ENCODE data around the gene HAO2.
A peak's percentile ranks its signal among the peaks of the same experiment; 100 is the strongest.

The HAO2 gene

DNA sequence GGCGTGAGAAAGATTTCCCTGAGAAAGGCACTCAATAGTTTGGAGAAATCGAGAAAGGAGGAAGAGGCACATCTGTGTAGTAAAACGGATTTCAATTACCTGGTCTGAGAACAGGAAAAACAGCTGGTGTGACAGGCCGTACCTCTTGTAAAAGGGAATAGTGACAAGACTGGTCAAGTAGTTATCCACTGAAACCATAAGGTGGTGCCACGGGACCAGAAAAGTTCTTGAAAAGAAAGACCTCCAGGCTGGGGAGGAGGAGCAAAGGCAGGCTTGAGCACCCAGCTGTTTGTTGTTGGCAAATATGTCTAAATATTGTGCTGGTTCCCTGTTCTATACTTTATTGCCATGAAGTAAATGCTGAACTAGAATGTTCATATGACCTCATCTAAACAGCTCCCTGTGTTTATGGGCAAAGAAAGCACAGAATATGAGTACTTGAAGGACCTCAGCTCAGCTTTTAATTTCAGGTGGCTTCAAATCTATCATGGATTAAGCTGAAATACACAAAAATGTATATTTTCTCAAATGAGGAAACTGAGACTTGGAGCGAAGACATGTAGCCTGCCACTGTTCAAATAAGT, 4.0 kb downstream of the HAO2 start:
- Histone ChIP-seq H3K9ac (ENCODE audit: low read depth, low read length, poor library complexity) (no peak overlapping the region), H3K9me3 (replicated peaks in 1 of 2; ENCODE audit: control insufficient read depth in 2 of 2, insufficient read depth in 1 of 2, low read depth in 1 of 2, low read length in 2 of 2) (no peaks in the 10 kb centered on the region), H3K36me3 (replicated peaks in 1 of 2; ENCODE audit: control insufficient read depth in 2 of 2, insufficient read depth in 2 of 2, low read length in 2 of 2) (no peaks in the 10 kb centered on the region), H4K91ac (ENCODE audit: low read depth, low read length, poor library complexity) (no peak overlapping the region), H2BK5ac (ENCODE audit: low read length) (no peak overlapping the region), H2BK15ac (ENCODE audit: low read length) (no peak overlapping the region), H2BK12ac (ENCODE audit: low read length) (no peak overlapping the region), H3K23ac (ENCODE audit: low read depth, low read length, poor library complexity) (no peak overlapping the region), H2AK5ac (ENCODE audit: low read depth, low read length) (no peak overlapping the region), H2BK120ac (ENCODE audit: low read depth, low read length) (no peak overlapping the region), H3K18ac (ENCODE audit: low read length) (no peak overlapping the region), H4K8ac (ENCODE audit: low read depth, low read length) (no peak overlapping the region), H3K4me3 (ENCODE audit: low read length in 2 of 2) (no peak overlapping the region), H3K27me3 (ENCODE audit: control insufficient read depth in 3 of 3, insufficient read depth in 3 of 3, low read depth in 1 of 3, low read length in 3 of 3) (peaks cover 0 to 9% (median 0%) of the 10 kb centered on the region in 3 experiments), H3K79me1 (ENCODE audit: low read depth, low read length) (no peaks in the 10 kb centered on the region), H3K27ac (replicated peaks; ENCODE audit: low read length) (no peak overlapping the region), H3K4me1 (ENCODE audit: control insufficient read depth in 2 of 2, insufficient read depth in 1 of 2, low read depth in 1 of 2, low read length in 2 of 2) (no peaks in the 10 kb centered on the region), H3K4me2 (ENCODE audit: insufficient read depth, low read length, poor library complexity, severe bottlenecking) (no peak overlapping the region), H3K4ac (ENCODE audit: low read length) (no peak overlapping the region), H2AFZ (ENCODE audit: low read length) (no peak overlapping the region), H3K14ac (ENCODE audit: low read length) (no peak overlapping the region)
- 100% methylated on average over 1 of the region's 6 CpGs; no CpG with 5 or more reads in 1 of the 2 donors for WGBS, 2 donors (ENCODE audit: extremely low coverage in 2 of 2, insufficient read length in 2 of 2, insufficient replicate concordance in 1 of 2)
- DNase-seq (ENCODE audit: low spot score) = peak; percentile 37

GRCh38 chr1:119373465-119373864, 4.9 kb downstream of the HAO2 start:
- Histone ChIP-seq H3K4me2 (ENCODE audit: insufficient read depth, low read length, poor library complexity, severe bottlenecking) (no peak overlapping the region), H3K4me1 (ENCODE audit: control insufficient read depth in 2 of 2, insufficient read depth in 1 of 2, low read depth in 1 of 2, low read length in 2 of 2) (no peaks in the 10 kb centered on the region), H4K91ac (ENCODE audit: low read depth, low read length, poor library complexity) (no peak overlapping the region), H3K27me3 (ENCODE audit: control insufficient read depth in 3 of 3, insufficient read depth in 3 of 3, low read depth in 1 of 3, low read length in 3 of 3) (peaks cover 0 to 9% (median 0%) of the 10 kb centered on the region in 3 experiments), H3K79me1 (ENCODE audit: low read depth, low read length) (no peaks in the 10 kb centered on the region), H2AFZ (ENCODE audit: low read length) (no peak overlapping the region), H2AK5ac (ENCODE audit: low read depth, low read length) (no peak overlapping the region), H3K14ac (ENCODE audit: low read length) (no peak overlapping the region), H3K4me3 (ENCODE audit: low read length in 2 of 2) (no peak overlapping the region), H2BK12ac (ENCODE audit: low read length) (no peak overlapping the region), H3K27ac (replicated peaks; ENCODE audit: low read length) (no peak overlapping the region), H2BK120ac (ENCODE audit: low read depth, low read length) (no peak overlapping the region), H3K36me3 (replicated peaks in 1 of 2; ENCODE audit: control insufficient read depth in 2 of 2, insufficient read depth in 2 of 2, low read length in 2 of 2) (no peaks in the 10 kb centered on the region), H3K4ac (ENCODE audit: low read length) (no peak overlapping the region), H3K9me3 (replicated peaks in 1 of 2; ENCODE audit: control insufficient read depth in 2 of 2, insufficient read depth in 1 of 2, low read depth in 1 of 2, low read length in 2 of 2) (no peaks in the 10 kb centered on the region), H3K9ac (ENCODE audit: low read depth, low read length, poor library complexity) (no peak overlapping the region), H3K23ac (ENCODE audit: low read depth, low read length, poor library complexity) (no peak overlapping the region), H2BK15ac (ENCODE audit: low read length) (no peak overlapping the region), H4K8ac (ENCODE audit: low read depth, low read length) (no peak overlapping the region), H3K18ac (ENCODE audit: low read length) (no peak overlapping the region), H2BK5ac (ENCODE audit: low read length) (no peak overlapping the region)
- no peak for DNase-seq (ENCODE audit: low spot score)
- WGBS, 2 donors (ENCODE audit: extremely low coverage in 2 of 2, insufficient read length in 2 of 2, insufficient replicate concordance in 1 of 2) = no CpG with 5 or more reads among the region's 2 CpGs

DNA sequence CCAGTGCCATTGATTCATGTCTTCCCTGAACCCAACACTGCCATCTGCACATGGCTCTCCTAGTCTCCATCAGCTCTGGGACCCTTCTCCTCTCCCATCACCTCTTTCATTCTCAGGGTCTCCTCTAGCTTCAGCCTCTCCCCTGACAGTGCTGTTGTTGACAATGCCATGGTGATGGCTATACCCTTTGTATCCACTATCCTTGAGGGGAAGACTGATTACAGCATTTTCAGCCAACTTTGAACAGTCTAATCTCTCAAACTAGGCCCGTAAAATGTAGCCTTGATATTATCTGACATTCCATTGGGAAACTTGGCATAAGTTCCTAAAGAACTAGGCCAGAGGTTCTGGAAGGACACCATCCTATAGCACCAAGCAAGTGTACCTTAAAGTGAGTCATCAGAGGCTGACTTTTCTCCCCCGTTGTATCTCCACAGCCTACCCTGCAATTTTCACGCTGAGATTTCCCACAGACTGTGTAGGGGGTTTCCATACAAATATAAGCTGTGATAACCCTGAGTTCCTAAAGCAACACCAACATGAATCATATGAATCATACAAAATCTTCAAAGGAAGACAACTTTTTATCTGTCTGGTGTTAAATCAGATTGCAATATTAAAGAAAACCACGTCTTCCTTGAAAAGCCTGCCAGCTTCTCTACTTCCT, 5.8 kb downstream of the HAO2 start:
- H3K4ac ChIP-seq (ENCODE audit: low read length) = no peak overlapping the region
- H3K18ac ChIP-seq (ENCODE audit: low read length) = no peak overlapping the region
- WGBS, 2 donors (ENCODE audit: extremely low coverage in 2 of 2, insufficient read length in 2 of 2, insufficient replicate concordance in 1 of 2) = no CpG with 5 or more reads among the region's 4 CpGs
- H2BK12ac ChIP-seq (ENCODE audit: low read length) = no peak overlapping the region
- no peak overlapping the region for H3K27ac ChIP-seq (replicated peaks; ENCODE audit: low read length)
- no peaks in the 10 kb centered on the region for H3K9me3 ChIP-seq (replicated peaks in 1 of 2; ENCODE audit: control insufficient read depth in 2 of 2, insufficient read depth in 1 of 2, low read depth in 1 of 2, low read length in 2 of 2)
- no peak overlapping the region for H3K14ac ChIP-seq (ENCODE audit: low read length)
- H2BK5ac ChIP-seq (ENCODE audit: low read length) = no peak overlapping the region
- no peak overlapping the region for H4K8ac ChIP-seq (ENCODE audit: low read depth, low read length)
- H2BK15ac ChIP-seq (ENCODE audit: low read length) = no peak overlapping the region
- H3K23ac ChIP-seq (ENCODE audit: low read depth, low read length, poor library complexity) = no peak overlapping the region
- no peaks in the 10 kb centered on the region for H3K79me1 ChIP-seq (ENCODE audit: low read depth, low read length)
- peaks cover 0 to 4% (median 0%) of the 10 kb centered on the region in 3 experiments for H3K27me3 ChIP-seq (ENCODE audit: control insufficient read depth in 3 of 3, insufficient read depth in 3 of 3, low read depth in 1 of 3, low read length in 3 of 3)
- no peaks in the 10 kb centered on the region for H3K4me1 ChIP-seq (ENCODE audit: control insufficient read depth in 2 of 2, insufficient read depth in 1 of 2, low read depth in 1 of 2, low read length in 2 of 2)
- H3K4me3 ChIP-seq (ENCODE audit: low read length in 2 of 2) = no peak overlapping the region
- no peak overlapping the region for H3K4me2 ChIP-seq (ENCODE audit: insufficient read depth, low read length, poor library complexity, severe bottlenecking)
- H2AFZ ChIP-seq (ENCODE audit: low read length) = no peak overlapping the region
- H2AK5ac ChIP-seq (ENCODE audit: low read depth, low read length) = no peak overlapping the region
- no peak overlapping the region for H4K91ac ChIP-seq (ENCODE audit: low read depth, low read length, poor library complexity)
- no peak overlapping the region for H2BK120ac ChIP-seq (ENCODE audit: low read depth, low read length)
- H3K9ac ChIP-seq (ENCODE audit: low read depth, low read length, poor library complexity) = no peak overlapping the region
- no peak for DNase-seq (ENCODE audit: low spot score)
- H3K36me3 ChIP-seq (replicated peaks in 1 of 2; ENCODE audit: control insufficient read depth in 2 of 2, insufficient read depth in 2 of 2, low read length in 2 of 2) = no peaks in the 10 kb centered on the region

- no peak overlapping the region for H2BK12ac ChIP-seq (ENCODE audit: low read length)
- no peak overlapping the region for H3K4ac ChIP-seq (ENCODE audit: low read length)
- H2AFZ ChIP-seq (ENCODE audit: low read length) = no peak overlapping the region
- H2BK120ac ChIP-seq (ENCODE audit: low read depth, low read length) = no peak overlapping the region
- H3K23ac ChIP-seq (ENCODE audit: low read depth, low read length, poor library complexity) = no peak overlapping the region
- H2BK5ac ChIP-seq (ENCODE audit: low read length) = no peak overlapping the region
- H2AK5ac ChIP-seq (ENCODE audit: low read depth, low read length) = no peak overlapping the region
- no peak overlapping the region for H3K27ac ChIP-seq (replicated peaks; ENCODE audit: low read length)
- peaks cover 0 to 4% (median 0%) of the 10 kb centered on the region in 3 experiments for H3K27me3 ChIP-seq (ENCODE audit: control insufficient read depth in 3 of 3, insufficient read depth in 3 of 3, low read depth in 1 of 3, low read length in 3 of 3)
- H3K4me3 ChIP-seq (ENCODE audit: low read length in 2 of 2) = no peak overlapping the region
- no peaks in the 10 kb centered on the region for H3K79me1 ChIP-seq (ENCODE audit: low read depth, low read length)
- H3K4me2 ChIP-seq (ENCODE audit: insufficient read depth, low read length, poor library complexity, severe bottlenecking) = no peak overlapping the region
- H4K8ac ChIP-seq (ENCODE audit: low read depth, low read length) = no peak overlapping the region
- no peak overlapping the region for H3K9ac ChIP-seq (ENCODE audit: low read depth, low read length, poor library complexity)
- no peak overlapping the region for H3K14ac ChIP-seq (ENCODE audit: low read length)
- no CpG with 5 or more reads among the region's 1 CpG for WGBS, 2 donors (ENCODE audit: extremely low coverage in 2 of 2, insufficient read length in 2 of 2, insufficient replicate concordance in 1 of 2)
- H3K36me3 ChIP-seq (replicated peaks in 1 of 2; ENCODE audit: control insufficient read depth in 2 of 2, insufficient read depth in 2 of 2, low read length in 2 of 2) = no peaks in the 10 kb centered on the region
- no peak overlapping the region for H4K91ac ChIP-seq (ENCODE audit: low read depth, low read length, poor library complexity)
- H3K9me3 ChIP-seq (replicated peaks in 1 of 2; ENCODE audit: control insufficient read depth in 2 of 2, insufficient read depth in 1 of 2, low read depth in 1 of 2, low read length in 2 of 2) = no peaks in the 10 kb centered on the region
- H3K18ac ChIP-seq (ENCODE audit: low read length) = no peak overlapping the region
- H2BK15ac ChIP-seq (ENCODE audit: low read length) = no peak overlapping the region
- DNase-seq (ENCODE audit: low spot score) = no peak
- no peaks in the 10 kb centered on the region for H3K4me1 ChIP-seq (ENCODE audit: control insufficient read depth in 2 of 2, insufficient read depth in 1 of 2, low read depth in 1 of 2, low read length in 2 of 2)
These were observed 6.8 kb downstream of the HAO2 start for GRCh38 chr1:119375366-119375765.

Measured in neuronal stem cell (in vitro differentiated cells).